HT1080 (cell line): ENCODE results near the gene GCH1. TPM values are rescaled to one million over a fixed set of nuclear protein-coding genes. Genes with fewer than 3 reads are reported as not detected.

Source experiments
- DNase-seq: peaks from one replicate; pipeline ENCODE4 v3.0.0-alpha.2; 2015; ENCODE audit warnings: low read depth
- polyA plus RNA-seq, 2 experiments: library from polyadenylated mRNA; depleted of rRNA; stranded (reverse); fragments of >200 nt; gene quantifications; 2 replicates each; pipeline ENCODE4 v1.2.3, GENCODE V29; 2015
- total RNA-seq: library from RNA; depleted of rRNA; stranded (reverse); fragments of >200 nt; shearing (Covaris generic); gene quantifications from 2 replicates; pipeline ENCODE4 v1.2.3, GENCODE V29; 2014; rRNA removed

GCH1 gene
- 4.0 and 7.5 TPM in 2 replicates for total RNA-seq
- polyA plus RNA-seq (2015; cell fraction: cytosol; rRNA removed), result 4.4 and 4.8 TPM in 2 replicates
- 3.3 and 3.6 TPM in 2 replicates for polyA plus RNA-seq (2015; cell fraction: nucleus; rRNA removed)

GRCh38 chr14:54902521-54903420, at the start of gene GCH1:
TSS of gene GCH1 (minus strand) at chr14:54902826. CDS start at chr14:54902663, 163 bp downstream.
- DNase-seq, result peak; percentile 61

GRCh38 chr14:54947230-54947629, 44.6 kb upstream of the GCH1 start:
- no peak for DNase-seq

GRCh38 chr14:54946500-54946899, 43.9 kb upstream of the GCH1 start:
- DNase-seq, result no peak

- no peak for DNase-seq
Observed at GRCh38 chr14:54944737-54945391, 42.2 kb upstream of the GCH1 start.

- DNase-seq, result no peak
Observed at GRCh38 chr14:54942913-54943312, 40.3 kb upstream of the GCH1 start.

- DNase-seq, result no peak
Observed at GRCh38 chr14:54936816-54937215, 34.2 kb upstream of the GCH1 start.

- DNase-seq, result peak; percentile 54
Observed at GRCh38 chr14:54935958-54936357, 33.3 kb upstream of the GCH1 start.

GRCh38 chr14:54935100-54935499, 32.5 kb upstream of the GCH1 start:
- no peak for DNase-seq

- DNase-seq, result no peak
Observed at GRCh38 chr14:54933006-54933405, 30.4 kb upstream of the GCH1 start.

GRCh38 chr14:54931598-54932340, 29.1 kb upstream of the GCH1 start:
- DNase-seq, result no peak

GRCh38 chr14:54931101-54931500, 28.5 kb upstream of the GCH1 start:
- DNase-seq, result no peak

GRCh38 chr14:54929556-54929955, 26.9 kb upstream of the GCH1 start:
- no peak for DNase-seq

- DNase-seq, result no peak
Observed at GRCh38 chr14:54928216-54928615, 25.6 kb upstream of the GCH1 start.

- no peak for DNase-seq
Observed at GRCh38 chr14:54927551-54927950, 24.9 kb upstream of the GCH1 start.

GRCh38 chr14:54926570-54926969, 23.9 kb upstream of the GCH1 start:
- peak; percentile 34 for DNase-seq

GRCh38 chr14:54922598-54922997, 20.0 kb upstream of the GCH1 start:
- no peak for DNase-seq

GRCh38 chr14:54920052-54920451, 17.4 kb upstream of the GCH1 start:
- no peak for DNase-seq

GRCh38 chr14:54919330-54919729, 16.7 kb upstream of the GCH1 start:
- no peak for DNase-seq

GRCh38 chr14:54918427-54918826, 15.8 kb upstream of the GCH1 start:
- no peak for DNase-seq

GRCh38 chr14:54916101-54916500, 13.5 kb upstream of the GCH1 start:
- no peak for DNase-seq

- DNase-seq, result no peak
Observed at GRCh38 chr14:54909817-54910558, 7.4 kb upstream of the GCH1 start.
